Activated T-cell treated with anti-CD3 and anti-CD28 coated beads for 1 hour (primary cell): Measurements from ENCODE around the gene FAM89A.
"Not testable (repeated sequence)": the region's sequence is repeated elsewhere in the genome, so short reads cannot be mapped to it uniquely, and the experiment has no call there.

Experiments used
- DNase-seq: peaks from one replicate; pipeline ENCODE4 v3.0.0-alpha.2; 2020; ENCODE audit warnings: low read depth

The FAM89A gene

DNA sequence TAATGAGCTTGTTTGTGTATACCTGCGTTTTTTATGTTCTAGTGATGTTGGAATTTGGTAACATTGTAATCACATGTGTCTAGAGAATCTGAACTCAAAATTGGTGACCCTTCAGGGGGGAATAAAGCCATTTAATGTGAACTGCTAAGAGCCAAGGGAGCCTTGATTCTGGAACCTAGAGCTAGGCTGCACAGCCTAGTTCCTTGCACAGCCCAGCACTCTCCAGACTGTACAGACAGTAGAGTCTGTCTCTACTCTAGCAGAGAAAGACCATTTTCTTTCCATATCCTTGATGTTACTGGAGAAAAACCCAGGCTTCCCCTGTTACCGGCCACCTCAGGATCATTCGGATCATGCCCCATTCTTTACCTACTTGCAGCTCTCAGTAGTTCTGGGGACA, 52.6 kb downstream of the FAM89A start:
- no peak for DNase-seq

- no peak for DNase-seq
Measured at GRCh38 chr1:230986976-230987375, 53.1 kb downstream of the FAM89A start.

GRCh38 chr1:230985711-230986110, 54.3 kb downstream of the FAM89A start:
- DNase-seq = no peak

- DNase-seq = not testable (repeated sequence)
Measured at GRCh38 chr1:230984622-230985515, 55.2 kb downstream of the FAM89A start.

DNA sequence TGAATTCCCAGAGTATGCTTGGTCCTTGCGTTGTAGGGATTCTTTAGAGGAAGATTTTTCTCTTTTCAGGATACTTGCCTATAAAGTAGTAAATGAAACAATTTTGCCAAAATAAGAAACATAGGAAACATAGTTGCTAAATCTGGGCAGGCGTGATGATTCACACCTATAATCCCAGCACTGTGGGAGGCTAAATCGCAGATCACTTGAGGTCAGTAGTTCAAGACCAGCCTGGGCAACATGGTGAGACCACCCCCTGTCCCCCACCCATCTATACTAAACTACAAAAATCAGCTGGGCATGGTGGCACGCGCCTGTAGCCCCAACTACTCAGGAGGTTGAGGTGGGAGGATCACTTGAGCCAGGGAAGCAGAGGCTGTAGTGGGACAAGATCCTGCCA, 56.2 kb downstream of the FAM89A start:
- DNase-seq = no peak

DNA sequence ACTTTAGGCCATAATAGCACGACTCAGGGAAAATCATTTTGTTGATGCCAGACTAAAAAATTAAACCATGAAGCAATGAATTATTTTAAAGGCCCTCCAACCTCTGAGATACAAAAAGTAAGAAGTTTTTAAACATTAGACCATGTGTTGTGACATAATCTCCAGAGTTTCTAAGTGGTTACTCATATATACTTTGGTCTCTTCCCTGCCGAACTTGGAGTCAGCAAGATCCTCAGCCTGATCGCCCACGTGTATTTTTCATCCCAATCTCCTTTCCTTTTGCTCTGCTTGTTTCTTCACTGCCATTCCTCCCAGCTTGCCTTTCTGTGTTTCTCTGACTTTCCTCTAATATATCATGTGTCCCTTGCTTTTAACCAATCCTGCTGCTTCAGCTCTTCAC, 57.4 kb downstream of the FAM89A start:
- DNase-seq = no peak

GRCh38 chr1:230979952-230980351, 60.1 kb downstream of the FAM89A start:
- no peak for DNase-seq

- DNase-seq = no peak
Measured at GRCh38 chr1:230979389-230979716, 60.7 kb downstream of the FAM89A start.

GRCh38 chr1:230978491-230979388, 61.3 kb downstream of the FAM89A start, which contains the start of the genes ARV1 and TTC13:
TSS of gene ARV1 (plus strand) at chr1:230979094. CDS start at chr1:230979106, 12 bp downstream.
TSS of gene TTC13 (minus strand) at chr1:230978861. CDS start at chr1:230978830, 31 bp downstream.
- peak; percentile 94 for DNase-seq

- DNase-seq = peak; percentile 19
Measured at GRCh38 chr1:230977761-230978490, 62.1 kb downstream of the FAM89A start.

DNA sequence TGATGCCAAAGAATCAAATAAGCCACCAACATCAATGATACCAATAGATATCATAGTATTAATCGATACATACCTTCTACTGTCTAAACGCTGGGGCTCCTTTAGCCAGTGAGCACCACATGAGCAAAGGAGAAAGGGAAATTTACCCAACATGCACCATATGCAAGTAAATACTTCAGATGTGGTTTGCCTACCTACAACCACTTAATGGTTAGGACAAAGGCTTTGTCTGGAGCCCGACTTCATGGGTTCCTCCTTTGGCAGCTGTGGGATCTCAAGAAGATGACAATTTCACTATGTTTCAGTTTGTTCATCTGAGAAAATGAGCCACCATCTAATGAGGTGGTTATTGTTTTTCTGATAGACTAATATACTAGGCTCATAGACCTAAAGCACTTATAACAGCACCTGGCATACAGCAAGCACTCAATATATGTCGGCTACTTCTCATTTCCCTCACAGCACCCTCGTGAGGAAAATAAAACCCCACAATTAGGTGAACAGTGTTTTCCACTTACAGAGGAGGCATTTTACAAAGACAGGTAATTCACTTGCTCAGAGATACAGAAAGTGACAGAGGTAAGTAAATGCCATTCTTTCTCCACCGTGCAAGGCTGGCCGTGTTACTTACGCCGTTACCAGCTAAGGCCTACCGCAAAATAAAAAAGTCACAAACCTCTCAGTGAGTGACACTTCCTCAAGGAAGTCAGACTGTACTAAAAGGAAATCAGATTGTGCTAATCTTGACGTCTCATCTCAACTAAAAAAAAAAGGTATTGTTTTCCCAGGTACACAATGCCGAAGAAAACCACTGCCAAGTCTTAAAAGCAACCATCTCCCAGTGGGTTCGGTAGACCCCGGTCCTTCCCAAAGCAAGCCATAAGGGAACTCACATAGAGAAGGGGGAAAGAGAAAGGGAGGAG, 63.0 kb downstream of the FAM89A start:
- peak; percentile 3 for DNase-seq

- DNase-seq = no peak
Measured at GRCh38 chr1:230976360-230976759, 63.7 kb downstream of the FAM89A start.

GRCh38 chr1:230975636-230976035, 64.4 kb downstream of the FAM89A start:
- DNase-seq = no peak

DNA sequence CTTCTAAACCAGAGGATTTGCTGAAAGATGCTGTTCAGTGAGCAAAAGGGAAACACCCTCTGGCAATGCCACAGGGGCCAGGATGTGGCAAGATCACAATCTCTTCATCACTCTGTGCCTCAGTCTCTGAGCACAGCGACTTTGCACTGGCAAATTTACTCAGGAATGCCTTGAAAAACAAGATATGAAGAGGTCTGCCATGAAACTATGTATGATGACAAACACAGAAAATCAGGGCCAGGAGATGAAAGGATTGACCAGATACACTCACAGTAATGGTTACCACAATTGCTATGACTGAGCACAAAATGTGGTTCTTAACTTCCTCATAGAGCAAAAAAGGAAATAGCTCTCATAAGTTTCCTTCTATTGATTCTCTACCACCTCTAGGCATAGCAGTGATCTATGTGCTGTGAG, 67.2 kb downstream of the FAM89A start:
- DNase-seq = peak; percentile 40

GRCh38 chr1:230971771-230972170, 68.3 kb downstream of the FAM89A start:
- no peak for DNase-seq

DNA sequence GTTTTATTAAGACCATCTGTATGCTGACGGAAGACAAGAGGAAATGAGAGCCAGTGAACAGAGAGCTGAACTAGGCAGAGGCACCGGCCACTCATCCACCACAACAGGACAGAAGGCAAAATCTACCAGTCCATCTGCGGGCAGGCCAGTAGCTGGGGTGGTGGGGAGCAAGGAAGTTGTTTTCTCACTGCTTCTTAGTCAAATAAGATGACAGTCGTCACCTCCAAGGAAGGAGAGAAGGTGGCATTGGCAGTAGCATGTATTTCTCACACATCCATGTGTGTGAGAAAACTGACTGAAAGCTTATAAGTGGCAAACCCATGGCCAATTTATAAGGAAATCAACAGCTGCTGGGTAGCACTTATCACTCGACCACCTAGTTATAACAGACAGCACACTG, 69.6 kb downstream of the FAM89A start:
- DNase-seq = no peak
